Pancreas (tissue), 10 donors: ENCODE measurements around the gene THPO. TPM values are rescaled to one million over a fixed set of nuclear protein-coding genes. Genes with fewer than 3 reads are reported as not detected.

Experiments used
- ATAC-seq, 4 donors: fragments of 200-7000 bp; cut with Tn5 transposase; one replicate each; pipeline versions ENCODE4 v1.8.0 to v1.9.1; 2020; ENCODE audit warnings: mild to moderate bottlenecking in 4 of 4, moderate library complexity in 4 of 4
- DNase-seq, 6 donors: peaks; one replicate each; pipeline ENCODE4 v3.0.0-alpha.2; 2020
- FAIRE-seq: peaks from 2 replicates; lab custom pipeline; 2012; peaks lifted over from hg19 to GRCh38; lab: Jason Lieb, UNC
- H3K27ac ChIP-seq, 4 donors: fragments of 200-600 bp; sonication (generic); 1 replicate in 3 of 4; 2 replicates in 1 of 4; pipeline versions ENCODE4 v1.5.0 to v1.8.0; 2020
- H3K27me3 ChIP-seq, 4 donors: fragments of 200-600 bp; one replicate each; pipeline ENCODE4 v1.8.0; 2021
- H3K36me3 ChIP-seq, 3 donors: fragments of 200-600 bp; sonication (generic) in 1 of 3; one replicate each; pipeline versions ENCODE4 v1.5.0 to v1.8.0; 2020 to 2021
- H3K4me1 ChIP-seq, 3 donors: fragments of 200-600 bp; one replicate each; pipeline ENCODE4 v1.8.0; 2021
- H3K4me3 ChIP-seq, 4 donors: fragments of 200-600 bp; sonication (generic) in 2 of 4; one replicate each; pipeline versions ENCODE4 v1.5.0 to v1.8.0; 2020 to 2021
- H3K9me3 ChIP-seq, 4 donors: fragments of 200-600 bp; one replicate each; pipeline ENCODE4 v1.8.0; 2021
- CTCF ChIP-seq, 4 donors: fragments of 200-600 bp; sonication (generic) in 3 of 4; IDR thresholded peaks; one replicate each; pipeline versions ENCODE4 v1.5.0 to v1.8.0; 2021; ENCODE audit warnings: antibody characterized with exemption in 4 of 4
- WGBS, 2 donors: extraction: QIAGEN DNeasy Blood & Tissue Kit; methylation state at CpG; one replicate each; pipeline ENCODE4 v1.1.7; 2013; 5-methylcytosine and 5-hydroxymethylcytosine counted together
- intact Hi-C, 3 donors: fragments of 100-400 bp; cut with DNase I; formaldehyde crosslinking; loops; one replicate each; pipeline versions ENCODE4 v1.11.1 to v1.14.2; 2022
- polyA plus RNA-seq, 2 donors: library from polyadenylated mRNA; stranded (reverse); fragments of 200-250 nt; gene quantifications; one replicate each; pipeline ENCODE4 v1.2.3, GENCODE V29; 2013
- total RNA-seq, 6 donors: library from RNA; stranded (reverse); fragmentation: NEBNext Ultra II Directional in 4 of 6; extraction: Animal tissue kit (Norgen Biotek cat#: 25700) in 4 of 6; gene quantifications; one replicate each; pipeline versions ENCODE4 v1.2.1 to v1.2.4, GENCODE V29; 2021 to 2023
- donor health status: healthy with polysubstance abuse.
- donor health status: DM: no; HTN: no; CAD: no; lungs with moderate emphysema.
- donor health status: DM: no; HTN: no; CAD: no.
- donor health status: control.
- donor health status: control.
- donor health status: Bipolar disorder and iron deficiency.
- donor health status: DM: yes; HTN: yes; CAD: no.
- donor health status: DM: no; HTN: no; CAD: no.
- donor health status: DM: no; HTN: no; CAD: no.
- donor health status: DM: yes; HTN: yes; CAD: no.

Gene THPO
- total and polyA plus RNA-seq, 8 donors: 0.28 to 1.3 (median 0.54) TPM; not detected in 1

GRCh38 chr3:184347321-184348056, 30.5 kb downstream of the THPO start:
- TF ChIP-seq CTCF (IDR thresholded peaks at IDR 0.05): no peak
- no peaks in the 10 kb centered on the region for H3K36me3 ChIP-seq
- intact Hi-C loops: no loop called here
- 73 to 75% methylated on average over 12 of the region's 12 CpGs for whole genome bisulfite sequencing, 2 donors
- DNase-seq (no peak), ATAC-seq (no peak), FAIRE-seq (no peak)
- no peaks in the 10 kb centered on the region for H3K9me3 ChIP-seq
- H3K4me3 ChIP-seq: no peak overlapping the region
- no peaks in the 10 kb centered on the region for H3K27me3 ChIP-seq
- H3K4me1 ChIP-seq: peaks cover 0 to 12% (median 3%) of the 10 kb centered on the region in 3 donors
- no peak overlapping the region for H3K27ac ChIP-seq

- H3K27ac ChIP-seq: no peak overlapping the region
- no peaks in the 10 kb centered on the region for H3K36me3 ChIP-seq
- DNase-seq (peak in 1 of 6 donors; percentile 74), ATAC-seq (no peak), FAIRE-seq (no peak)
- peaks cover 0 to 7% (median 0%) of the 10 kb centered on the region in 3 donors for H3K4me1 ChIP-seq
- H3K27me3 ChIP-seq: no peaks in the 10 kb centered on the region
- H3K9me3 ChIP-seq: no peaks in the 10 kb centered on the region
- TF ChIP-seq CTCF (IDR thresholded peaks at IDR 0.05): no peak
- intact Hi-C loops: no loop called here
- WGBS, 2 donors: 88 to 95% methylated on average over 20 of the region's 20 CpGs
- no peak overlapping the region for H3K4me3 ChIP-seq
These were observed 31.4 kb downstream of the THPO start for GRCh38 chr3:184346480-184347190.

- DNase-seq (peak in 4 of 6 donors; percentile 44 to 64 (median 61)), FAIRE-seq (no peak), ATAC-seq (peak; percentile 32 to 78 (median 76))
- intact Hi-C loops: no loop called here
- Histone ChIP-seq H3K36me3 (no peaks in the 10 kb centered on the region), H3K4me1 (peaks cover 0 to 3% (median 0%) of the 10 kb centered on the region in 3 donors), H3K27me3 (no peaks in the 10 kb centered on the region), H3K27ac (peak overlapping the region in 1 of 4 donors; percentile 0), H3K9me3 (no peaks in the 10 kb centered on the region), H3K4me3 (no peak overlapping the region)
- TF ChIP-seq CTCF (IDR thresholded peaks at IDR 0.05): peak in 2 of 4 donors; percentile 16 to 31
- 40 to 44% methylated on average over 14 of the region's 14 CpGs for WGBS, 2 donors
These were observed 32.5 kb downstream of the THPO start for GRCh38 chr3:184345317-184346144.

GRCh38 chr3:184344579-184345316, 33.3 kb downstream of the THPO start:
- peak overlapping the region in 1 of 4 donors; percentile 0 for H3K27ac ChIP-seq
- DNase-seq: peak in 1 of 6 donors; percentile 77
- FAIRE-seq: no peak

More at GRCh38 chr3:184344579-184345316, 33.3 kb downstream of the THPO start:
- Histone ChIP-seq H3K4me3 (no peak overlapping the region), H3K36me3 (no peaks in the 10 kb centered on the region), H3K27me3 (no peaks in the 10 kb centered on the region), H3K9me3 (no peaks in the 10 kb centered on the region), H3K4me1 (no peaks in the 10 kb centered on the region)
- no peak for TF ChIP-seq CTCF (IDR thresholded peaks at IDR 0.05)
- no peak for ATAC-seq
- intact Hi-C loops: no loop called here
- 85% methylated on average over 20 to 24 of the region's 24 CpGs for WGBS, 2 donors
